ENCODE measurements around the gene SUGP1.

GRCh38 chr19:19226663-19227062, 93.6 kb downstream of the SUGP1 start:
- TF ChIP-seq CTCF (IDR thresholded peaks at IDR 0.05): no peak
- TF ChIP-seq, protein P1, sequence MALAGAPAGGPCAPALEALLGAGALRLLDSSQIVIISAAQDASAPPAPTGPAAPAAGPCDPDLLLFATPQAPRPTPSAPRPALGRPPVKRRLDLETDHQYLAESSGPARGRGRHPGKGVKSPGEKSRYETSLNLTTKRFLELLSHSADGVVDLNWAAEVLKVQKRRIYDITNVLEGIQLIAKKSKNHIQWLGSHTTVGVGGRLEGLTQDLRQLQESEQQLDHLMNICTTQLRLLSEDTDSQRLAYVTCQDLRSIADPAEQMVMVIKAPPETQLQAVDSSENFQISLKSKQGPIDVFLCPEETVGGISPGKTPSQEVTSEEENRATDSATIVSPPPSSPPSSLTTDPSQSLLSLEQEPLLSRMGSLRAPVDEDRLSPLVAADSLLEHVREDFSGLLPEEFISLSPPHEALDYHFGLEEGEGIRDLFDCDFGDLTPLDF (CRISPR knock-in tag; IDR thresholded peaks at IDR 0.05): no peak
- TF ChIP-seq E2F5 (CRISPR knock-in tag; IDR thresholded peaks at IDR 0.05): no peak
